H1 (cell line): Measurements from ENCODE around the gene ADAMTS16.

Source experiments
- CBX5 ChIP-seq: fragments of 300-800, 300-1000 bp; sonication (generic); IDR thresholded peaks from 2 replicates; pipeline ENCODE4 v1.7.1; 2016; ENCODE audit warnings: antibody characterized with exemption, low read length, low read depth
- EZH2 ChIP-seq: fragments of 200-600 bp; sonication (generic); IDR thresholded peaks from 2 replicates; pipeline ENCODE4 v1.7.1; 2012; ENCODE audit warnings: low read depth, mild to moderate bottlenecking, moderate library complexity, low read length, inconsistent platforms; ENCODE audit not compliant: severe bottlenecking
- FOSL1 ChIP-seq: IDR thresholded peaks from 2 replicates; pipeline ENCODE4 v1.6.1; 2011; ENCODE audit warnings: mild to moderate bottlenecking, low read depth, low read length, moderate library complexity; ENCODE audit not compliant: insufficient read depth
- MAFK ChIP-seq: IDR thresholded peaks from 2 replicates; pipeline ENCODE4 v1.6.1; 2012; ENCODE audit warnings: low read depth, mild to moderate bottlenecking, improper control_type of control experiment, low read length
- POLR2A ChIP-seq, 2 experiments: IDR thresholded peaks; 1 replicate in 1 of 2; 2 replicates in 1 of 2; pipeline ENCODE4 v1.6.1; 2011; ENCODE audit warnings: low read depth in 2 of 2, low read length in 2 of 2, mild to moderate bottlenecking in 2 of 2; ENCODE audit errors: control extremely low read depth in 1 of 2
- POLR2AphosphoS5 ChIP-seq: IDR thresholded peaks from 2 replicates; pipeline ENCODE4 v1.6.1; 2011; ENCODE audit warnings: low read depth, low read length
- RAD21 ChIP-seq, 2 experiments: IDR thresholded peaks in 1 of 2; conservative IDR thresholded peaks in 1 of 2; 2 replicates each; pipeline ENCODE4 v1.6.1; 2011; ENCODE audit warnings: low read depth in 2 of 2, low read length in 2 of 2, improper control_type of control experiment in 1 of 2, inconsistent platforms in 1 of 2, mild to moderate bottlenecking in 1 of 2, moderate library complexity in 1 of 2
- SIN3A ChIP-seq, 2 experiments: IDR thresholded peaks in 1 of 2; conservative IDR thresholded peaks in 1 of 2; 2 replicates each; pipeline ENCODE4 v1.6.1; 2011 to 2012; ENCODE audit warnings: low read length in 2 of 2, improper control_type of control experiment in 1 of 2, low read depth in 1 of 2, mild to moderate bottlenecking in 1 of 2
- TF ChIP-seq, protein P1 (sequence below), 3 experiments: IDR thresholded peaks; 1 replicate in 2 of 3; 2 replicates in 1 of 3; pipeline versions ENCODE4 v1.5.1 to v1.6.1; 2011; ENCODE audit warnings: low read length in 3 of 3, mild to moderate bottlenecking in 3 of 3, inconsistent platforms in 2 of 3, low read depth in 1 of 3, moderate library complexity in 1 of 3; ENCODE audit not compliant: insufficient read depth in 1 of 3; ENCODE audit errors: control extremely low read depth in 1 of 3
- TF ChIP-seq, protein P2 (sequence below): IDR thresholded peaks from 2 replicates; pipeline ENCODE4 v1.6.1; 2011; ENCODE audit warnings: low read depth, mild to moderate bottlenecking, low read length; ENCODE audit not compliant: insufficient read depth

DNA sequence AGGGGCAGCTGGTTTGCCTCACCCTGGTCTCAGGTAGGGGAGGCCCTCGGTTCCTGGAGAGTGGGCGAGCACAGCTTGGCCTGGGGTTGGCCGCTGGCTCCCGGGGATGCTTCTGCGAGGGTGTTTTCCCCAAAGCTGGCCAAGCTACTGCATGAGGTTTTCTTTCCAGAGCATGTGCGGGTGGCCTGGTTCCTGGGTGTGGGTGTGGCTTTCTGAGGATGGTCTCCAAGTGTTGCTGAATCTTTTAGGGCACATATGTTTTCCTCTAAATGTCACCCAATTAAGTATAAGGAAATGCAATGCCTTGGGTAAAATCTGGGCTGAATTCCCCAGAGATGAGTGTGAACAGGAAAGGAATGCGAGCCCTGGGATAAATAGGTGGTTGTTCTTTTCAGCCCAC lies 166.6 kb downstream of the ADAMTS16 start:
- TF ChIP-seq, protein P1, sequence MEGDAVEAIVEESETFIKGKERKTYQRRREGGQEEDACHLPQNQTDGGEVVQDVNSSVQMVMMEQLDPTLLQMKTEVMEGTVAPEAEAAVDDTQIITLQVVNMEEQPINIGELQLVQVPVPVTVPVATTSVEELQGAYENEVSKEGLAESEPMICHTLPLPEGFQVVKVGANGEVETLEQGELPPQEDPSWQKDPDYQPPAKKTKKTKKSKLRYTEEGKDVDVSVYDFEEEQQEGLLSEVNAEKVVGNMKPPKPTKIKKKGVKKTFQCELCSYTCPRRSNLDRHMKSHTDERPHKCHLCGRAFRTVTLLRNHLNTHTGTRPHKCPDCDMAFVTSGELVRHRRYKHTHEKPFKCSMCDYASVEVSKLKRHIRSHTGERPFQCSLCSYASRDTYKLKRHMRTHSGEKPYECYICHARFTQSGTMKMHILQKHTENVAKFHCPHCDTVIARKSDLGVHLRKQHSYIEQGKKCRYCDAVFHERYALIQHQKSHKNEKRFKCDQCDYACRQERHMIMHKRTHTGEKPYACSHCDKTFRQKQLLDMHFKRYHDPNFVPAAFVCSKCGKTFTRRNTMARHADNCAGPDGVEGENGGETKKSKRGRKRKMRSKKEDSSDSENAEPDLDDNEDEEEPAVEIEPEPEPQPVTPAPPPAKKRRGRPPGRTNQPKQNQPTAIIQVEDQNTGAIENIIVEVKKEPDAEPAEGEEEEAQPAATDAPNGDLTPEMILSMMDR (IDR thresholded peaks at IDR 0.05; ENCODE audit: control extremely low read depth in 1 of 3, insufficient read depth in 1 of 3, low read depth in 1 of 3, low read length in 3 of 3): no peak
- TF ChIP-seq, protein P2, sequence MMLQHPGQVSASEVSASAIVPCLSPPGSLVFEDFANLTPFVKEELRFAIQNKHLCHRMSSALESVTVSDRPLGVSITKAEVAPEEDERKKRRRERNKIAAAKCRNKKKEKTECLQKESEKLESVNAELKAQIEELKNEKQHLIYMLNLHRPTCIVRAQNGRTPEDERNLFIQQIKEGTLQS: no peak
- TF ChIP-seq SIN3A (conservative IDR thresholded peaks at IDR 0.05 in 1 of 2, IDR thresholded peaks at IDR 0.05 in 1 of 2; ENCODE audit: low read depth in 1 of 2, low read length in 2 of 2): no peak
- no peak for TF ChIP-seq CBX5
- no peak for TF ChIP-seq MAFK
- no peak for TF ChIP-seq EZH2
- no peak for TF ChIP-seq RAD21 (IDR thresholded peaks at IDR 0.05 in 1 of 2, conservative IDR thresholded peaks at IDR 0.05 in 1 of 2; ENCODE audit: low read depth in 2 of 2, low read length in 2 of 2)
- TF ChIP-seq POLR2A (IDR thresholded peaks at IDR 0.05; ENCODE audit: control extremely low read depth in 1 of 2, low read depth in 2 of 2, low read length in 2 of 2): no peak
- TF ChIP-seq POLR2AphosphoS5: no peak
- TF ChIP-seq FOSL1: no peak
